Lung (tissue), 12 donors: ENCODE results near the gene TMEM38B. TPM values are rescaled to one million over a fixed set of nuclear protein-coding genes. Genes with fewer than 3 reads are reported as not detected.

Source experiments
- ATAC-seq: fragments of 200-7000 bp; cut with Tn5 transposase; one replicate; pipeline ENCODE4 v1.9.1; 2020; ENCODE audit warnings: moderate number of reproducible peaks; ENCODE audit not compliant: insufficient read depth, low FRiP score
- DNase-seq, 3 donors: peaks; one replicate each; pipeline ENCODE4 v3.0.0-alpha.2; 2013 to 2017
- H3K27ac ChIP-seq, 2 donors: one replicate each; pipeline ENCODE4 v1.5.1; 2013; ENCODE audit warnings: mild to moderate bottlenecking in 2 of 2, moderate library complexity in 2 of 2, control low read depth in 1 of 2, inconsistent platforms in 1 of 2, low read depth in 1 of 2, low read length in 1 of 2
- H3K27me3 ChIP-seq, 3 donors: one replicate each; pipeline ENCODE4 v1.5.1; 2013; ENCODE audit warnings: low read length in 2 of 3; ENCODE audit not compliant: control insufficient read depth in 3 of 3, insufficient read depth in 3 of 3
- H3K36me3 ChIP-seq, 4 donors: one replicate each; pipeline ENCODE4 v1.5.1; 2013; ENCODE audit warnings: low read length in 4 of 4, mild to moderate bottlenecking in 1 of 4, moderate library complexity in 1 of 4; ENCODE audit not compliant: control insufficient read depth in 4 of 4, insufficient read depth in 4 of 4
- H3K4me1 ChIP-seq, 5 donors: one replicate each; pipeline ENCODE4 v1.5.1; 2013; ENCODE audit warnings: low read length in 5 of 5, mild to moderate bottlenecking in 2 of 5, moderate library complexity in 1 of 5; ENCODE audit not compliant: control insufficient read depth in 5 of 5, insufficient read depth in 5 of 5
- H3K4me3 ChIP-seq: one replicate; pipeline ENCODE4 v1.5.1; 2013; ENCODE audit warnings: mild to moderate bottlenecking, control low read depth, moderate library complexity
- H3K9ac ChIP-seq, 2 donors: one replicate each; pipeline ENCODE4 v1.5.1; 2013; ENCODE audit warnings: low read length in 2 of 2, control low read depth in 1 of 2; ENCODE audit not compliant: insufficient read depth in 1 of 2
- H3K9me3 ChIP-seq, 4 donors: one replicate each; pipeline ENCODE4 v1.5.1; 2013; ENCODE audit warnings: low read length in 3 of 4, mild to moderate bottlenecking in 1 of 4, moderate library complexity in 1 of 4; ENCODE audit not compliant: control insufficient read depth in 4 of 4, insufficient read depth in 3 of 4
- WGBS, 2 donors: extraction: QIAGEN DNeasy Blood & Tissue Kit; methylation state at CpG; one replicate each; pipeline ENCODE4 v1.1.7; 2013; 5-methylcytosine and 5-hydroxymethylcytosine counted together
- polyA plus RNA-seq, 2 donors: library from polyadenylated mRNA; stranded (reverse); fragments of 200-250 nt; gene quantifications; one replicate each; pipeline ENCODE4 v1.2.1, GENCODE V29; 2013
- total RNA-seq, 2 donors: library from RNA; depleted of rRNA in 1 of 2; stranded (reverse); fragments of >200 nt in 1 of 2; gene quantifications; one replicate each; pipeline ENCODE4 v1.2.1, GENCODE V29; 2014 to 2021
- TF ChIP-seq, protein P1 (sequence below): IDR thresholded peaks from 2 replicates; pipeline ENCODE4 v1.5.1; 2012; ENCODE audit warnings: mild to moderate bottlenecking; ENCODE audit errors: control extremely low read depth, extremely low read depth
- donor health status: control.
- donor health status: control.
- donor health status: Bipolar disorder and iron deficiency.
- donor health status: healthy.
- donor health status: DM: yes; HTN: yes; CAD: no.

The TMEM38B gene
- total and polyA plus RNA-seq, 4 donors = 4.9 to 17.2 (median 11.1) TPM

DNA sequence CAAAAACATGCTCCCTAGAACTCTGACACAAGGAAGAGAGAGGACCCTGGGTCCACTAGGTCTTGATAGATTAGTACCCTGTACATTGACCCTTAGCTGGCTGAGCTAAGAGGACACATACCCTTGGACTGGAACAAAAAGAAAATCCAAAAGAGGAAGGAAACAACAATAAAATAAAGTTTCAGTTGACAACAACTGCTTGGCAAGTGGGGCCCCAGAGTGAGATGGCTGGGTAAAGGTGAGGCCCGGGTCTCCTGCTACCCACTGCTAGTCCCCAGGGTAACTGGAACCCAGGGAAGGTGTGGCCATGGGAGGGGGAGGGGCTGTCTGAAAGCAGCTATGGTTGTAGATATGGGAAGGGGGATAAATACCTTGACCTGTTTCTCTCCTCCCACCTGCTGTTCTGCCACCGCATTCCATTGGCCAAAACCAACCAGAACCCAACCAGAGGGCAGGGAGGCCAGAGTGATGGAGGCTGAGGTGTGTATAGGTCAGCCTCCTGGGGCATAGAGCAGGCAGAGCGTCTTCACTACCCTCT lies 20.4 kb upstream of the TMEM38B start:
- 69 to 72% methylated on average over 3 of the region's 3 CpGs for WGBS, 2 donors
- Histone ChIP-seq H3K36me3 (no peaks in the 10 kb centered on the region), H3K27me3 (no peaks in the 10 kb centered on the region), H3K27ac (no peak overlapping the region), H3K9me3 (no peaks in the 10 kb centered on the region), H3K4me3 (no peak overlapping the region), H3K9ac (no peak overlapping the region), H3K4me1 (no peaks in the 10 kb centered on the region)
- TF ChIP-seq, protein P1, sequence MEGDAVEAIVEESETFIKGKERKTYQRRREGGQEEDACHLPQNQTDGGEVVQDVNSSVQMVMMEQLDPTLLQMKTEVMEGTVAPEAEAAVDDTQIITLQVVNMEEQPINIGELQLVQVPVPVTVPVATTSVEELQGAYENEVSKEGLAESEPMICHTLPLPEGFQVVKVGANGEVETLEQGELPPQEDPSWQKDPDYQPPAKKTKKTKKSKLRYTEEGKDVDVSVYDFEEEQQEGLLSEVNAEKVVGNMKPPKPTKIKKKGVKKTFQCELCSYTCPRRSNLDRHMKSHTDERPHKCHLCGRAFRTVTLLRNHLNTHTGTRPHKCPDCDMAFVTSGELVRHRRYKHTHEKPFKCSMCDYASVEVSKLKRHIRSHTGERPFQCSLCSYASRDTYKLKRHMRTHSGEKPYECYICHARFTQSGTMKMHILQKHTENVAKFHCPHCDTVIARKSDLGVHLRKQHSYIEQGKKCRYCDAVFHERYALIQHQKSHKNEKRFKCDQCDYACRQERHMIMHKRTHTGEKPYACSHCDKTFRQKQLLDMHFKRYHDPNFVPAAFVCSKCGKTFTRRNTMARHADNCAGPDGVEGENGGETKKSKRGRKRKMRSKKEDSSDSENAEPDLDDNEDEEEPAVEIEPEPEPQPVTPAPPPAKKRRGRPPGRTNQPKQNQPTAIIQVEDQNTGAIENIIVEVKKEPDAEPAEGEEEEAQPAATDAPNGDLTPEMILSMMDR = no peak
- ATAC-seq (no peak), DNase-seq (no peak)

DNA sequence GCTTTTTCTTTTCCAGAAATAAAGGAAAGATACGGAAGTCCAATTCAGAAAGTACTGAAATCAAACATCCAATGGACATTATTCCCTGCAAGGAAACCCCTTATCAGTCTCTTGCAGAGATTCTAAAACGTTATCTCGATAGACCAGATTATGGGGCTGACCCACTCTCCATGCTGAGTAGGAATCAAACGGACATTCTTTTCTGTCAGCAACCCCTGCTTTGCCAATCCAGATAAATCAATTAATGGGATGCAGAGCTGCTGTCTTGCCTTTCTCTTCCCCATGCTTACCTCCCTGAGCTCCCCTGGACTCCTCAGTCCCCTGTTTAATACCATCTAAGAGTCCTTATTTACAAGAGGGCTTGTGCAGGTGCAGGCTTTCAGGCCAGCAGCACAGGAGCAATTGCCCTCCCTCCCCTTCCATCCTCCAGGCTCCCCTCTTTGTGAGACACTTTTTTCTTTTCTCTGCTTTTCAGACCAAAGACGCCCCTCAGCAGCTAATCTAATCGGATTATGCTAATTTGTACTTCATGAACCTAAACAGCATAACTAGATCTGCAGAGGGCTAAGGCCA lies 17.9 kb upstream of the TMEM38B start:
- WGBS, 2 donors = 64 to 85% methylated on average over 6 of the region's 6 CpGs
- H3K27me3 ChIP-seq = no peaks in the 10 kb centered on the region
- H3K36me3 ChIP-seq = no peaks in the 10 kb centered on the region
- H3K9me3 ChIP-seq = no peaks in the 10 kb centered on the region
- H3K4me3 ChIP-seq = no peak overlapping the region
- TF ChIP-seq, protein P1 = no peak
- no peaks in the 10 kb centered on the region for H3K4me1 ChIP-seq
- no peak overlapping the region for H3K9ac ChIP-seq
- DNase-seq (no peak), ATAC-seq (no peak)
- H3K27ac ChIP-seq = no peak overlapping the region

DNA sequence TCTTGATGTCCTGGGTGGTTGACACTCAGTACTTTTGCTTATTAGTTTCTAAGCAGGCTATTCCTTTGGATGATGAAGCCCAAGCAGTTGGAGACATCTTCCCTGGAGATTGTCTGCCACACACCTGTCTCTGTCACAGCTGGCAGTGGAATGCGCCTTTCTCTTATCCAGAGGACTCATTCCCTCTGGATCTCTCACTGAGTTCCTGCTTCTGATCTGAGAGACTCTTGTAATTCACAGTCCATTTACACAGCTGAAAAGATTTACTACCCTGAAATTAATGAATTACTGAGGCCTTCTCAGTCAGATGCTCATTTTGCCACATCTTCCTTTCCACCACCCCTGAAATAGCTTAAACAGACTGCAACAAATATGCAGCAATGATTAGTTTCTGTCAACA lies 16.2 kb upstream of the TMEM38B start:
- ATAC-seq (no peak), DNase-seq (no peak)
- H3K27me3 ChIP-seq = no peaks in the 10 kb centered on the region
- TF ChIP-seq, protein P1 = no peak
- no peaks in the 10 kb centered on the region for H3K9me3 ChIP-seq
- 96 to 100% methylated on average over 1 of the region's 1 CpG for WGBS, 2 donors
- no peaks in the 10 kb centered on the region for H3K36me3 ChIP-seq
- no peaks in the 10 kb centered on the region for H3K4me1 ChIP-seq
- H3K9ac ChIP-seq = no peak overlapping the region
- no peak overlapping the region for H3K4me3 ChIP-seq
- H3K27ac ChIP-seq = no peak overlapping the region

DNA sequence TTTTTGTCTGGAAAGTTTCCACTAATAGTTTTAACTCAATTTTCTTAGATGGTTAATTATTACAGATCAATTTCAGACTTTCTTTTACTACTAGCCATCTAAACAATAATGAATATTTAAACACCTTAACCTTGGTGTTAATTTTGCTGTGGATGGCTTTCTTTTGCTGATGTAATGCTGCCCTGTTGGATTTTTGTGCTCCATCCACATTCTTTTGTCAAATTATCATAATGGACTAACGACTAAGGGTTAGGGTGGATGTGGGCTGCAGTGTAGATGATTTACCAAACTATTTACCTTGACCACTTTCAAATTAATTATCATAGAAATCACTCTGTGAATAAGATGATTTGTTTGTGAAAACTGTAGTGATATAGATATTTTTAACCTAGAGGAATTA lies 15.6 kb upstream of the TMEM38B start:
- TF ChIP-seq, protein P1 = no peak
- H3K9me3 ChIP-seq = no peaks in the 10 kb centered on the region
- no peak overlapping the region for H3K4me3 ChIP-seq
- ATAC-seq (no peak), DNase-seq (no peak)
- H3K9ac ChIP-seq = no peak overlapping the region
- no peaks in the 10 kb centered on the region for H3K36me3 ChIP-seq
- H3K27ac ChIP-seq = no peak overlapping the region
- no peaks in the 10 kb centered on the region for H3K27me3 ChIP-seq
- WGBS, 2 donors = 55 to 90% methylated on average over 1 of the region's 1 CpG
- H3K4me1 ChIP-seq = no peaks in the 10 kb centered on the region
